AML-193 (cell line): ENCODE data around the gene FAAP24.
"Not testable (repeated sequence)": the region's sequence is repeated elsewhere in the genome, so short reads cannot be mapped to it uniquely, and the experiment has no call there.

Experiments
- DNase-seq, 2 experiments: peaks; one replicate each; lab custom pipeline; 2025; lab: John Stamatoyannopoulos, UW

FAAP24 gene, protein sequence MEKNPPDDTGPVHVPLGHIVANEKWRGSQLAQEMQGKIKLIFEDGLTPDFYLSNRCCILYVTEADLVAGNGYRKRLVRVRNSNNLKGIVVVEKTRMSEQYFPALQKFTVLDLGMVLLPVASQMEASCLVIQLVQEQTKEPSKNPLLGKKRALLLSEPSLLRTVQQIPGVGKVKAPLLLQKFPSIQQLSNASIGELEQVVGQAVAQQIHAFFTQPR

GRCh38 chr19:32971715-32972540 is at the start of gene FAAP24, which contains the start of gene CEP89:
Gene FAAP24 (plus strand): TSS chr19:32972242. CDS start chr19:32973197, 955 bp downstream.
Gene CEP89 (minus strand): TSS chr19:32971958. CDS start chr19:32971874, 84 bp downstream.
- peak; percentile 96 to 98 for DNase-seq

GRCh38 chr19:32924200-32924599 is 47.8 kb upstream of the FAAP24 start:
- DNase-seq: no peak

GRCh38 chr19:32928806-32929205 is 43.2 kb upstream of the FAAP24 start:
- DNase-seq: no peak

GRCh38 chr19:32930567-32930966 is 41.5 kb upstream of the FAAP24 start:
- DNase-seq: no peak

- no peak for DNase-seq
Measured at GRCh38 chr19:32933571-32933970, 38.5 kb upstream of the FAAP24 start.

GRCh38 chr19:32935629-32936028 is 36.4 kb upstream of the FAAP24 start:
- DNase-seq: no peak

GRCh38 chr19:32936065-32936464 is 36.0 kb upstream of the FAAP24 start:
- DNase-seq: no peak

- not testable (repeated sequence) for DNase-seq
Measured at GRCh38 chr19:32941273-32941672, 30.8 kb upstream of the FAAP24 start.

- DNase-seq: no peak
Measured at GRCh38 chr19:32945260-32945659, 26.8 kb upstream of the FAAP24 start.

GRCh38 chr19:32966750-32967149 is 5.3 kb upstream of the FAAP24 start:
- no peak for DNase-seq

- no peak for DNase-seq
Measured at GRCh38 chr19:32969549-32969948, 2.5 kb upstream of the FAAP24 start.

DNA sequence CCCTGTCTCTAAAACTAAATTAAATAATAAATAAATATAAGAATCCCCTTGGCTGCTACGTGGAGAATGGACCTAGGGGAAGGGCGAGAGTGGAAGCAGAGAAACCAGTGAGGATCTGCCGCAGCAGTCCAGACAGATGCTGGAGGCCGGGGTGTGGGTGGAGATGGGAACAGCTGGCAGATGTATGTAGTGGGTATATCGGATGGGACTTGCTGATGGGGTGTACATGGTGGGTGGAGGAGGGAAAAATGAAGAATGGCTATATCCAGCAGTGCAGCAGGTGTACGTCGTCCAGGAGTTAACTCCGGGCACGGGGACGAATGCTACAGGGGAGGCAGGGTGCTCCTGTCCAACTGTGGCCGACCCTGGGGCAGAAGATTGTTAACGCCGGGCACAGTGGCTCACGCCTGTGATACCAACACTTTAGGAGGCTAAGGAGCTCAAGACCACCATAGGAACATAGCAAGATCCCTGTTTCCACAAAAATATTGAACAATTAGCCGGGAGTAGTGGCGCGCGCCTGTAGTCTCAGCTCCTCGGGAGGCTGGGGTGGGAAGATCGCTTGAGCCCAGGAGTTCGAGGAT is 938 bp upstream of the FAAP24 start:
- DNase-seq: no peak

DNA sequence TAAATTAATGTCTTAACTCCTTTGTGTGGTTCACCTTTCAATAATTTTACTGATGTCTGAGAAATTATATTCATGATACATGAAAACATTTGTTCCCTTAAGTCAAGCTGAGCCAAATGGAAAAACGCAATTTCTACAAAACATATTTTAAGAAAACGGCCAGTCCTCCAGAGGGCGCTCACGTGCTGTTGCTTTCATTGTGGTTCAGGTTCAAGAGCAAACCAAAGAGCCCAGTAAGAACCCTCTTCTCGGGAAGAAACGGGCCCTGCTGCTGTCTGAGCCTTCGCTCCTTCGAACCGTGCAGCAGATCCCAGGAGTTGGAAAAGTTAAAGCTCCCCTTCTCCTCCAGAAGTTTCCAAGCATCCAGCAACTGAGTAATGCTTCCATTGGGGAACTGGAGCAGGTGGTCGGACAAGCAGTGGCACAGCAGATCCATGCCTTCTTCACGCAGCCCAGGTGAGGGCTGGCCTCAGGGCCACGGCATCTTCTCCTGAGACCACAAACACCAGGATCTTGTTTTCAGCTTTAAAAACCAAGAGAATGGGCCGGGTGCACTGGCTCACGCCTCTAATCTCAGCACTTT is 4.3 kb downstream of the FAAP24 start:
- DNase-seq: peak; percentile 48 to 58

GRCh38 chr19:32977280-32977679 is 5.2 kb downstream of the FAAP24 start:
- no peak for DNase-seq

DNA sequence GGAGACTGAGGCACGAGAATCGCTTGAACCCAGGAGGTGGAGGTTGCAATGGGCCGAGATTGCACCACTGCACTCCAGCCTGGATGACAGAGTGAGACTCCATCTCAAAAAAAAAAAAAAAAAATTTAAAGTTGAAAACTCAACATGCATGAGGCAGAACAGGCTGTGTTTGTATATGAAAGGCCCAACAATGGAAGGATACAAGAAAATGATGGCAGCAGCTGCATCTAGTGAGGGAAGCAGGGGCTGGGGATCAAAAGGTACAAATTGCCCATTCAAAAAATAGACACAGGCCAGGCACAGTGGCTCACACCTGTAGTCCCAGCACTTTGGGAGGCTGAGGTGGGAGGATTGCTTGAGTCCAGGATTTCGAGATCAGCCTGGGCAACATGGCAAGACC is 5.8 kb downstream of the FAAP24 start:
- not testable (repeated sequence) for DNase-seq

- DNase-seq: not testable (repeated sequence)
Measured at GRCh38 chr19:32979807-32980206, 7.8 kb downstream of the FAAP24 start.

DNA sequence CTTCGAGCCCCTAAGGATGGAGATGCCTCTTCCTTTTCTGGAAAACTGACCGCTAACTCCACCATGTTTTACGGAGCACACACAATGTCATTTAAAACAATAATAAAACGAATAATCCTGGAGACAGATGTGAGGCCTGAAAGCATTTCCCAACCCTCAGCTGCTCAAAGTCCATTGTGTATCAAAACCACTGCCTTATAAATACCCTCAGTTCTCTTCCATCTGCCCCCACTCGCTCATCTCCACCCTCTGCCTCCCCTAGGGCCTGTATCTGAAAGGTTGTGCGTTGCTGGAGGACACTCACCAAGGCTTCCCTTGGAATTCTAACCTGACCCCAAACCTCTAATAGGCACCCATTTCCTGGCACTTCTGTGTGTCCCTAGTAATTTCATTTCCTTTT is 10.4 kb downstream of the FAAP24 start:
- not testable (repeated sequence) for DNase-seq

- not testable (repeated sequence) for DNase-seq
Measured at GRCh38 chr19:32988254-32988653, 16.2 kb downstream of the FAAP24 start.

GRCh38 chr19:32988724-32989123 is 16.7 kb downstream of the FAAP24 start:
- no peak for DNase-seq

- DNase-seq: not testable (repeated sequence)
Measured at GRCh38 chr19:32995966-32996365, 23.9 kb downstream of the FAAP24 start.

- not testable (repeated sequence) for DNase-seq
Measured at GRCh38 chr19:32997061-32997464, 25.0 kb downstream of the FAAP24 start.

DNA sequence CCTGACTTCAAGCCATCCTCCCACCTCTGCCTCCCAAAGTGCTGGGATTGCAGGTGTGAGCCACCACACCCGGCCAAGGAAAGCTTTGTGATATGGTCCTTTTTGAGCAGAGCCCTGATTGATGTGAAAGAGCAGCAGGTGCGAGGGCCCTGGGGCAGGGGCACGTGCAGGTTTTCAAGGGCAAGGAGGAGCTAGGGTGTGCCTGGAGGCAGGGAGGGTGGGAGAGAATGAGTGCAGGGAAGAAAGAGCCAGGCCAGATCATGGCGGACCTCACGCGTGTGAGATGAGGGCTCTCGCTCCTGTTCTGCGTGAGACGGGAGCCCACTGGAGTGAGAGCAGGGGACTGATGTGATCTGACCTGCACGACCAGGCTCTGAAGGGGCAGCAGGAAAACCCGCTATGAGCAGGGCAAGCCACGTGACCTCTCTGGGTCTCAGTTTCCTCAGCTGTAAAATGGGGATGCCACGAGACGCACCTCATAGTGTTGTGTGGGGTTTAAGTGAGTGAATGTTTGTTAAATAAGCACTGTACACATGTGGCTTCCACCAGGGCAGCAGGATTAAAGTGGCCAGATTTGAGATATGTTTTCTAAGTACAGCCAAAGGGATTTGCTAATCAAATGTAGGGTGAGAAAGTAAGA is 25.8 kb downstream of the FAAP24 start:
- no peak for DNase-seq
